Measurements from ENCODE around the gene ALG1. TPM values are rescaled to one million over a fixed set of nuclear protein-coding genes. Genes with fewer than 3 reads are reported as not detected.

The ALG1 gene, protein sequence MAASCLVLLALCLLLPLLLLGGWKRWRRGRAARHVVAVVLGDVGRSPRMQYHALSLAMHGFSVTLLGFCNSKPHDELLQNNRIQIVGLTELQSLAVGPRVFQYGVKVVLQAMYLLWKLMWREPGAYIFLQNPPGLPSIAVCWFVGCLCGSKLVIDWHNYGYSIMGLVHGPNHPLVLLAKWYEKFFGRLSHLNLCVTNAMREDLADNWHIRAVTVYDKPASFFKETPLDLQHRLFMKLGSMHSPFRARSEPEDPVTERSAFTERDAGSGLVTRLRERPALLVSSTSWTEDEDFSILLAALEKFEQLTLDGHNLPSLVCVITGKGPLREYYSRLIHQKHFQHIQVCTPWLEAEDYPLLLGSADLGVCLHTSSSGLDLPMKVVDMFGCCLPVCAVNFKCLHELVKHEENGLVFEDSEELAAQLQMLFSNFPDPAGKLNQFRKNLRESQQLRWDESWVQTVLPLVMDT
- 30.8 and 32.1 TPM in 2 replicates for total RNA-seq

GRCh38 chr16:5071681-5072333 lies at the start of gene ALG1:
Gene ALG1 (plus strand): TSS chr16:5071843. CDS start chr16:5071850, 7 bp downstream.

DNA sequence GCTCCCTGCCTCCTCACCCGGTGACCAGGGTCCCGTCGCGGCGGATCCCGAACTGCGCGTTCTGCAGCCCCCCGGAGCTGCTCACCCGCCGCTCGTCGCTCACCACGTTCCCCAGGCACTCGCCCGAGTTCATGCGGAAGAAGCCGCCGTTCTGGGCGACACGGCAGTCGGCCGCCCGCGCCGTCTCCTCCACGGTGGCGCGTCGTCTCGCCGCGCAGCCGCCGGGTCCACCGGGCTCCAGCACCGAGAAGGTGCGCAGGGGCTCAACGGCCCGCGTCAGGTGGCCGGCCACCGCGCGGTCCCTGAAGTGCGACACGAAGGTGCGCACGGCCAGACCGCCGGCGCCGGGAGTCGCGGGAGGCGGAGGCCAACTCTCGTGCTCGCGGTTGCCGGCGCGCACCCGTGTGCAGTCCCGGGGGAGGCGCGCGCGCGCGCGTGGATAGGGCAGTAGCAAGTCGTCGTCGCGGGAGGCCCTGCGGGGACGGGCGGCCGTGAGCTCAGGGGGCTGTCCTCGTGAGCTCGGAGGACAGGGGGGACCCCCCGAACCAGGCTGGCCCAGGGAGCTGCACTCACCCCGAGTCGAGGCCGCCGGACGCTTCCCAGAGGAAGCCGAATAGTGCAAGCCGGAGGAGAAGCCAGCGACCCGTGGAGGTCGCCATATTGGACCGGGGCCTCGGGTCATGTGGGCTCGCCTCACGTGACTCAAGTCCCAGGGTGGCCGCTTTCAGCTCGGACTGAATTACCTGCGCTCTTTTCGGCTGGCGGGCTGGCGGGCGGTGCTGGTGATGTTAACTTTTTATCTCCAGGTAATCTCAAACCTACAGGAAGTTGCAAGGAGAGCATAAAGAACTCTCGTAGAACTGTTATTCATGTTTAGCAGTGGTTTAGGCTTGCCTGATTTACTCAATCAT lies 38.1 kb upstream of the ALG1 start, which contains the start of gene NAGPA:
NAGPA (minus strand) TSS at position 680 of the 911 bp plus-strand sequence; CDS start at position 659, 21 bp downstream.

DNA sequence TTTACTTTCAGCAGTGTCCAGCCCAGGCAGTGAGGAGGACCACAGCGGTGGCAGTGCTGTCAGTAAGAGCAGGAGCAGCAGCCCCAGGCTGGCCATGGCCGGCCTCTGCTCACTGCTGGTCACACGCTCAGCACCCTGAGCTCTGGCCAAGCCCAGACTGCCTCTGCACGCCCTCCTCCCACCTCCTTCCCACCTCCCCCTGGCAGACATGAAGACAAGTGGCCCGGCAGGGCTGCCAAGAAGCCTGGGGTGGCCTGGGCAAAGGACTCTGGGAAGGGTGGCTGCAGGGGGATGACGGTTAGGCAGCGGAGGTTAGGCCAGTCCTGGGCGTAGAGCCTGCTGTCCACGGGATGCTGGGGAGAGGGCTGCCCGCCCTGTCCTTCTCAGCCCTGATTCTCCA lies 5.8 kb upstream of the ALG1 start, which contains the start of gene C16orf89:
C16orf89 (minus strand) TSS at position 144 of the 400 bp plus-strand sequence; CDS start at position 96, 48 bp downstream.

GRCh38 chr16:5097470-5098220 lies 26.0 kb downstream of the ALG1 start, which contains the start of gene EEF2KMT:
Gene EEF2KMT (minus strand): TSS chr16:5097795. CDS start chr16:5097739, 56 bp downstream.

Other genes with a start within 250 kb of the ALG1 start
- 43.4 and 55.3 TPM in 2 replicates for gene GLYR1, start 224.6 kb upstream of the ALG1 start, total RNA-seq
- 29.0 and 34.4 TPM in 2 replicates for gene UBN1, start 224.4 kb upstream of the ALG1 start, total RNA-seq
- gene PPL, start 134.7 kb upstream of the ALG1 start, total RNA-seq, result 40.3 and 41.9 TPM in 2 replicates
- 0.12 and 0.32 TPM in 2 replicates for gene SEC14L5, start 113.5 kb upstream of the ALG1 start, total RNA-seq
- 20.4 and 25.6 TPM in 2 replicates for gene NAGPA, start 37.9 kb upstream of the ALG1 start, total RNA-seq
- not detected in 2 replicates for gene C16orf89, start 5.9 kb upstream of the ALG1 start, total RNA-seq
- 11.1 and 12.2 TPM in 2 replicates for gene EEF2KMT, start 26.0 kb downstream of the ALG1 start, total RNA-seq